HCT116 (cell line): ENCODE measurements around the gene LRRC43. TPM values are rescaled to one million over a fixed set of nuclear protein-coding genes. Genes with fewer than 3 reads are reported as not detected.

Source experiments
- ATAC-seq: fragments of 200-7000 bp; cut with Tn5 transposase; 2 replicates; pipeline ENCODE4 v1.9.1; 2020; ENCODE audit warnings: mild to moderate bottlenecking, moderate library complexity
- BruUV-seq: library from RNA; stranded (reverse); fragments of 400-500 nt; replicated peaks from 2 replicates; lab custom pipeline; 2021; lab: Mats Ljungman, UMichigan
- CTCF ChIA-PET: fragments of 300-600 bp; sonication (Branson Sonifier 250); formaldehyde crosslinking; loops from one replicate; lab custom pipeline; 2021; ENCODE audit warnings: antibody characterized with exemption; lab: Charles Lee
- POLR2A ChIA-PET: fragments of 300-600, 350-600 bp; sonication (Branson Sonifier 250); formaldehyde crosslinking; loops from one replicate; lab custom pipeline; 2021; ENCODE audit warnings: antibody characterized with exemption; lab: Charles Lee
- RAD21 ChIA-PET, 2 experiments: fragments of 300-600 bp; sonication (Branson Sonifier 250); formaldehyde crosslinking; loops; one replicate each; lab custom pipeline; 2023; ENCODE audit warnings: low total read pairs in 2 of 2; ENCODE audit not compliant: uncharacterized antibody in 2 of 2, unreplicated experiment in 2 of 2, low non-redundant PET in 1 of 2; lab: Charles Lee
- DNase-seq: peaks from one replicate; pipeline ENCODE4 v3.0.0-alpha.2; 2010; ENCODE audit warnings: low read depth, low spot score
- H2AFZ ChIP-seq: fragments of 200-600 bp; shearing (Covaris generic), sonication (generic); 2 replicates; pipeline ENCODE4 v1.6.1; 2017; ENCODE audit warnings: low read depth, mixed run types, mixed read lengths, antibody characterized with exemption, low read length; ENCODE audit not compliant: poor library complexity, severe bottlenecking
- H3K27ac ChIP-seq: 2 replicates; pipeline ENCODE4 v1.5.1; 2012; ENCODE audit warnings: low read depth, low read length
- H3K27me3 ChIP-seq: fragments of 200-600 bp; sonication (generic); 2 replicates; pipeline ENCODE4 v1.6.1; 2016; ENCODE audit warnings: mixed run types, low read length, mixed read lengths; ENCODE audit not compliant: insufficient read depth
- H3K36me3 ChIP-seq, 2 experiments: fragments of 200-500 bp in 1 of 2; fragments of 200-600 bp in 1 of 2; sonication (Bioruptor generic) in 1 of 2; sonication (generic) in 1 of 2; 2 replicates each; pipeline versions ENCODE4 v1.5.1 to v1.6.1; 2014 to 2016; ENCODE audit warnings: low read length in 2 of 2, inconsistent platforms in 1 of 2, mixed read lengths in 1 of 2, mixed run types in 1 of 2; ENCODE audit not compliant: insufficient read depth in 2 of 2, control insufficient read depth in 1 of 2
- H3K4me1 ChIP-seq, 2 experiments: fragments of 200-600 bp in 1 of 2; sonication (generic) in 1 of 2; 2 replicates each; pipeline versions ENCODE4 v1.5.1 to v1.6.1; 2012 to 2017; ENCODE audit warnings: low read length in 2 of 2, inconsistent platforms in 1 of 2, mild to moderate bottlenecking in 1 of 2, mixed read lengths in 1 of 2, mixed run types in 1 of 2, moderate library complexity in 1 of 2; ENCODE audit not compliant: insufficient read depth in 2 of 2, control insufficient read depth in 1 of 2
- H3K4me2 ChIP-seq: fragments of 200-600 bp; sonication (generic); 2 replicates; pipeline ENCODE4 v1.6.1; 2017; ENCODE audit warnings: mixed run types, low read length, mixed read lengths
- H3K4me3 ChIP-seq, 2 experiments: fragments of 200-600 bp in 1 of 2; sonication (generic) in 1 of 2; replicated peaks in 1 of 2; 2 replicates each; pipeline ENCODE4 v1.5.1; 2011 to 2016; ENCODE audit warnings: low read length in 2 of 2, control low read depth in 1 of 2, low read depth in 1 of 2, mild to moderate bottlenecking in 1 of 2, mixed read lengths in 1 of 2, mixed run types in 1 of 2
- H3K79me2 ChIP-seq: fragments of 200-600 bp; sonication (generic); 2 replicates; pipeline ENCODE4 v1.6.1; 2017; ENCODE audit warnings: mild to moderate bottlenecking, mixed run types, low read length, moderate library complexity, mixed read lengths; ENCODE audit not compliant: insufficient read depth
- H3K9ac ChIP-seq: fragments of 200-600 bp; sonication (generic); 2 replicates; pipeline ENCODE4 v1.6.1; 2016; ENCODE audit warnings: low read length, mixed read lengths
- H3K9me2 ChIP-seq: fragments of 200-600 bp; sonication (generic), shearing (Covaris generic); 2 replicates; pipeline ENCODE4 v1.6.1; 2017; ENCODE audit warnings: mixed run types, mild to moderate bottlenecking, moderate library complexity; ENCODE audit not compliant: insufficient read depth
- H3K9me3 ChIP-seq, 2 experiments: fragments of 200-500 bp in 1 of 2; fragments of 200-600 bp in 1 of 2; sonication (Bioruptor generic) in 1 of 2; sonication (generic) in 1 of 2; 2 replicates each; pipeline ENCODE4 v1.6.1; 2014 to 2017; ENCODE audit warnings: low read length in 2 of 2, mixed read lengths in 2 of 2, inconsistent platforms in 1 of 2, low read depth in 1 of 2, mild to moderate bottlenecking in 1 of 2, mixed run types in 1 of 2, moderate library complexity in 1 of 2; ENCODE audit not compliant: control insufficient read depth in 1 of 2, insufficient read depth in 1 of 2
- H4K20me1 ChIP-seq: fragments of 200-600 bp; sonication (generic), shearing (Covaris generic); 2 replicates; pipeline ENCODE4 v1.6.1; 2017; ENCODE audit warnings: mixed run types, mild to moderate bottlenecking, moderate library complexity; ENCODE audit not compliant: insufficient read depth
- ATF3 ChIP-seq: IDR thresholded peaks from 2 replicates; pipeline ENCODE4 v1.6.1; 2012
- CBX3 ChIP-seq: IDR thresholded peaks from 2 replicates; pipeline ENCODE4 v1.6.1; 2012; ENCODE audit warnings: low read depth
- ELF1 ChIP-seq: IDR thresholded peaks from 2 replicates; pipeline ENCODE4 v1.6.1; 2012; ENCODE audit warnings: low read depth, borderline replicate concordance
- EZH2 ChIP-seq: fragments of 200-600 bp; sonication (generic); IDR thresholded peaks from 2 replicates; pipeline ENCODE4 v1.6.1; 2017; ENCODE audit warnings: antibody characterized with exemption, mixed run types
- EZH2phosphoT487 ChIP-seq: fragments of 200-600 bp; IDR thresholded peaks from 2 replicates; pipeline ENCODE4 v1.6.1; 2018; ENCODE audit warnings: antibody characterized with exemption, borderline replicate concordance
- POLR2A ChIP-seq: IDR thresholded peaks from 2 replicates; pipeline ENCODE4 v1.7.0; 2011; ENCODE audit warnings: borderline replicate concordance; ENCODE audit not compliant: insufficient read depth, insufficient read length; ENCODE audit errors: extremely low read depth
- POLR2AphosphoS5 ChIP-seq: IDR thresholded peaks from 2 replicates; pipeline ENCODE4 v1.6.1; 2011; ENCODE audit warnings: mild to moderate bottlenecking, low read depth, low read length, moderate library complexity
- SP1 ChIP-seq: IDR thresholded peaks from 2 replicates; pipeline ENCODE4 v1.6.1; 2012; ENCODE audit warnings: low read depth
- TCF7L2 ChIP-seq: IDR thresholded peaks from 2 replicates; pipeline ENCODE4 v1.7.0; 2011; ENCODE audit warnings: borderline replicate concordance, inconsistent platforms; ENCODE audit not compliant: insufficient read depth, insufficient read length; ENCODE audit errors: extremely low read depth
- ZBTB33 ChIP-seq: IDR thresholded peaks from 2 replicates; pipeline ENCODE4 v1.6.1; 2011; ENCODE audit warnings: mild to moderate bottlenecking, low read length, moderate library complexity; ENCODE audit not compliant: insufficient replicate concordance; ENCODE audit errors: extremely low read depth
- ZFX ChIP-seq: fragments of 450-650 bp; IDR thresholded peaks from 2 replicates; pipeline ENCODE4 v1.6.1; 2017
- ZNF274 ChIP-seq: fragments of 200-500 bp; sonication (Bioruptor generic); IDR thresholded peaks from 2 replicates; pipeline ENCODE4 v1.6.1; 2014; ENCODE audit warnings: mild to moderate bottlenecking, low read depth, low read length, inconsistent platforms
- intact Hi-C: fragments of 100-400 bp; cut with micrococcal nuclease; formaldehyde crosslinking; loops from 2 replicates; pipeline ENCODE4 v1.10.0; 2022
- total RNA-seq: library from RNA; stranded (reverse); gene quantifications from one replicate; pipeline ENCODE4 v1.2.1, GENCODE V29; 2021; ENCODE audit not compliant: unreplicated experiment

Gene LRRC43
- total RNA-seq, 1 experiment from 2014 or later, result not detected

GRCh38 chr12:122206976-122207375 lies 24.1 kb downstream of the LRRC43 start:
- Histone ChIP-seq H2AFZ (no peak overlapping the region), H4K20me1 (no peaks in the 10 kb centered on the region), H3K79me2 (peaks cover 11% of the 10 kb centered on the region), H3K4me1 (peaks cover 2 to 31% of the 10 kb centered on the region in 2 experiments; a peak in 3 of 4 replicates), H3K9me3 (no peaks in the 10 kb centered on the region), H3K27me3 (no peaks in the 10 kb centered on the region), H3K4me3 (no peak overlapping the region), H3K27ac (no peak overlapping the region), H3K9me2 (no peaks in the 10 kb centered on the region), H3K4me2 (no peak overlapping the region), H3K36me3 (peaks cover 20 to 24% of the 10 kb centered on the region in 2 experiments), H3K9ac (no peak overlapping the region)
- DNase-seq (no peak), ATAC-seq (no peak)
- ChIA-PET POLR2A (no interaction called here), RAD21 (no interaction called here), CTCF (no interaction called here)
- TF ChIP-seq ATF3 (no peak), EZH2phosphoT487 (no peak), ZNF274 (no peak), EZH2 (no peak), ZBTB33 (no peak), ELF1 (no peak), ZFX (no peak), POLR2A (no peak), POLR2AphosphoS5 (no peak), CBX3 (no peak), TCF7L2 (no peak), SP1 (no peak)
- intact Hi-C loops, result no loop called here
- BruUV-seq, result no TSS peak
